ENCODE data around the gene SEMA3F. TPM values are rescaled to one million over a fixed set of nuclear protein-coding genes. Genes with fewer than 3 reads are reported as not detected.

The SEMA3F gene
- total and polyA plus RNA-seq, 2 experiments from 2014 or later: 2.3 to 67.6 TPM

GRCh38 chr3:50195501-50196252, 40.6 kb downstream of the SEMA3F start:
- no peak overlapping the region for H3K4me3 Mint-ChIP-seq
- H3K4me1 Mint-ChIP-seq: peaks cover 6% of the 10 kb centered on the region
- peaks cover 8% of the 10 kb centered on the region; the same call in 1 of the 2 replicates for H3K4me1 ChIP-seq (ENCODE audit: insufficient read depth)
- H3F3A ChIP-seq (replicated peaks; ENCODE audit: low read depth): no peaks in the 10 kb centered on the region
- H3K9me3 Mint-ChIP-seq: no peaks in the 10 kb centered on the region
- no peaks in the 10 kb centered on the region for H3K36me3 ChIP-seq (ENCODE audit: insufficient read depth)
- TF ChIP-seq ZNF462 (CRISPR knock-in tag; IDR thresholded peaks at IDR 0.05) (no peak), POLR2AphosphoS5 (IDR thresholded peaks at IDR 0.05; ENCODE audit: low read depth) (no peak), EZH2 (IDR thresholded peaks at IDR 0.05; ENCODE audit: low read depth, unreplicated experiment) (no peak), CTCF (conservative IDR thresholded peaks at IDR 0.05; ENCODE audit: low read depth in 2 of 2) (no peak), ETS1 (IDR thresholded peaks at IDR 0.05) (no peak), STAT1 (IDR thresholded peaks at IDR 0.05; ENCODE audit: unreplicated experiment) (no peak), EZH2phosphoT487 (IDR thresholded peaks at IDR 0.05; ENCODE audit: unreplicated experiment) (no peak), JUNB (IDR thresholded peaks at IDR 0.05; ENCODE audit: unreplicated experiment) (no peak), CREB1 (CRISPR knock-in tag; IDR thresholded peaks at IDR 0.05; ENCODE audit: low read depth) (no peak), REST (IDR thresholded peaks at IDR 0.05; ENCODE audit: unreplicated experiment) (no peak), ZNF114 (CRISPR knock-in tag; IDR thresholded peaks at IDR 0.05) (no peak), NANOG (IDR thresholded peaks at IDR 0.05; ENCODE audit: borderline replicate concordance) (no peak), ZNF331 (CRISPR knock-in tag; IDR thresholded peaks at IDR 0.05; ENCODE audit: low read depth) (no peak)
- ATAC-seq (no peak), DNase-seq (ENCODE audit: low spot score) (no peak)
- H3K27ac Mint-ChIP-seq: no peak overlapping the region
- H3K79me2 ChIP-seq (replicated peaks; ENCODE audit: insufficient read depth): no peaks in the 10 kb centered on the region
- peaks cover 15% of the 10 kb centered on the region for H3K27me3 Mint-ChIP-seq (ENCODE audit: insufficient read depth, low read depth, poor library complexity)
- peak overlapping the region; percentile 71; the same call in 1 of the 2 replicates for H3K4me2 ChIP-seq
- H2AFZ ChIP-seq: no peak overlapping the region; the same call in 1 of the 2 replicates
- no peak overlapping the region for H3K4me3 ChIP-seq
- peaks cover 12% of the 10 kb centered on the region; the same call in 1 of the 2 replicates for H3K27me3 ChIP-seq (ENCODE audit: insufficient read depth)
- no peaks in the 10 kb centered on the region for H4K20me1 ChIP-seq (replicated peaks; ENCODE audit: insufficient read depth)
- H3K36me3 Mint-ChIP-seq (ENCODE audit: low read depth): no peaks in the 10 kb centered on the region
- no peaks in the 10 kb centered on the region for H3K9me2 ChIP-seq (ENCODE audit: insufficient read depth)
- H3K27ac ChIP-seq (ENCODE audit: low read depth): no peak overlapping the region

Data from GM23338 (cell line).